ENCODE data around the gene APMAP.

The APMAP gene

GRCh38 chr20:25014816-25015215, 22.3 kb upstream of the APMAP start:
- no peak overlapping the region for H3K27ac ChIP-seq
- H3K4me3 ChIP-seq (ENCODE audit: low read depth, low read length), result no peak overlapping the region
- H3K4me1 ChIP-seq, result no peaks in the 10 kb centered on the region
- peaks cover 16% of the 10 kb centered on the region for H3K79me2 ChIP-seq
- no peaks in the 10 kb centered on the region for H3K36me3 ChIP-seq (ENCODE audit: control insufficient read depth, insufficient read depth, low read length)
- no peak overlapping the region for H3K4me2 ChIP-seq (ENCODE audit: low read length)
- no peak overlapping the region for H2AFZ ChIP-seq
- no peaks in the 10 kb centered on the region for H3K27me3 ChIP-seq (ENCODE audit: control insufficient read depth, insufficient read depth, low read length)
- H3K9me3 ChIP-seq (ENCODE audit: control insufficient read depth, low read length), result no peaks in the 10 kb centered on the region
- no peak overlapping the region for H3K9ac ChIP-seq
- no peak for TF ChIP-seq CTCF (IDR thresholded peaks at IDR 0.05)

- H3K9me3 ChIP-seq (ENCODE audit: control insufficient read depth, low read length), result no peaks in the 10 kb centered on the region
- H3K27me3 ChIP-seq (ENCODE audit: control insufficient read depth, insufficient read depth, low read length), result no peaks in the 10 kb centered on the region
- H3K4me3 ChIP-seq (ENCODE audit: low read depth, low read length), result no peak overlapping the region
- no peak overlapping the region for H3K27ac ChIP-seq
- H3K4me2 ChIP-seq (ENCODE audit: low read length), result no peak overlapping the region
- no peaks in the 10 kb centered on the region for H3K36me3 ChIP-seq (ENCODE audit: control insufficient read depth, insufficient read depth, low read length)
- TF ChIP-seq CTCF (IDR thresholded peaks at IDR 0.05), result no peak
- H3K9ac ChIP-seq, result no peak overlapping the region
- peaks cover 13% of the 10 kb centered on the region for H3K79me2 ChIP-seq
- no peaks in the 10 kb centered on the region for H3K4me1 ChIP-seq
- no peak overlapping the region for H2AFZ ChIP-seq
Observed at GRCh38 chr20:25013478-25014380, 21.2 kb upstream of the APMAP start.

- no peak overlapping the region for H2AFZ ChIP-seq
- no peak for TF ChIP-seq CTCF (IDR thresholded peaks at IDR 0.05)
- no peak overlapping the region for H3K4me3 ChIP-seq (ENCODE audit: low read depth, low read length)
- H3K27ac ChIP-seq, result no peak overlapping the region
- no peak overlapping the region for H3K4me2 ChIP-seq (ENCODE audit: low read length)
- H3K79me2 ChIP-seq, result peaks cover 12% of the 10 kb centered on the region
- no peaks in the 10 kb centered on the region for H3K27me3 ChIP-seq (ENCODE audit: control insufficient read depth, insufficient read depth, low read length)
- H3K36me3 ChIP-seq (ENCODE audit: control insufficient read depth, insufficient read depth, low read length), result no peaks in the 10 kb centered on the region
- H3K9ac ChIP-seq, result no peak overlapping the region
- H3K9me3 ChIP-seq (ENCODE audit: control insufficient read depth, low read length), result no peaks in the 10 kb centered on the region
- no peaks in the 10 kb centered on the region for H3K4me1 ChIP-seq
Observed at GRCh38 chr20:25012616-25013189, 20.2 kb upstream of the APMAP start.

DNA sequence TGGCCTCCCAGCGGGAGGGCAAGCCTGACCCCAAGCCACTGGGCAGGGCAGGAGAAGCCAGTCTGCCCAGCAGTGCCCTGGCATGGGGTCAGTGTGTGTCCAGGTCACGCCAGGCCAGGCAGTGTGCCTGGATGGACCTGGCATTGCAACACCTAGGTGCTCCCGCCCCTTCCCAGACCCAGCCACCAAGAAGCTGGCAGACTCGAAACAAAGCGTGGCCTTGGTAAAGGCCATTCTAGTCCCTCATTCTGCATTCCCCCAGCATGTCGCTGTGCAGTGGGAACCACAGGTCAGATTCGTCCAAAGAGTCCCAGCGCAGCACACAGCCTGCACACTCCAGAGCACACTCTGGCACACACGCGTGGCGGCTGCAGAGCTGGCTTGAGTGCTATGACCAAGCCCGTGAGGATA, 19.3 kb upstream of the APMAP start:
- no peaks in the 10 kb centered on the region for H3K27me3 ChIP-seq (ENCODE audit: control insufficient read depth, insufficient read depth, low read length)
- H3K4me2 ChIP-seq (ENCODE audit: low read length), result no peak overlapping the region
- no peak overlapping the region for H3K9ac ChIP-seq
- H3K4me3 ChIP-seq (ENCODE audit: low read depth, low read length), result no peak overlapping the region
- no peak overlapping the region for H3K27ac ChIP-seq
- H3K36me3 ChIP-seq (ENCODE audit: control insufficient read depth, insufficient read depth, low read length), result no peaks in the 10 kb centered on the region
- H2AFZ ChIP-seq, result no peak overlapping the region
- H3K9me3 ChIP-seq (ENCODE audit: control insufficient read depth, low read length), result no peaks in the 10 kb centered on the region
- H3K79me2 ChIP-seq, result peaks cover 10% of the 10 kb centered on the region
- no peak for TF ChIP-seq CTCF (IDR thresholded peaks at IDR 0.05)
- no peaks in the 10 kb centered on the region for H3K4me1 ChIP-seq

Data from parathyroid adenoma (tissue), 2 donors.